HG02973 (cell line): ENCODE measurements around the gene LHX8.
A peak's percentile ranks its signal among the peaks of the same experiment; 100 is the strongest.

Experiments used
- ATAC-seq: cut with Tn5 transposase; IDR thresholded peaks from one replicate; pipeline ENCODE4 v1.9.1; 2021; ENCODE audit warnings: moderate library complexity; ENCODE audit not compliant: unreplicated experiment

The LHX8 gene

DNA sequence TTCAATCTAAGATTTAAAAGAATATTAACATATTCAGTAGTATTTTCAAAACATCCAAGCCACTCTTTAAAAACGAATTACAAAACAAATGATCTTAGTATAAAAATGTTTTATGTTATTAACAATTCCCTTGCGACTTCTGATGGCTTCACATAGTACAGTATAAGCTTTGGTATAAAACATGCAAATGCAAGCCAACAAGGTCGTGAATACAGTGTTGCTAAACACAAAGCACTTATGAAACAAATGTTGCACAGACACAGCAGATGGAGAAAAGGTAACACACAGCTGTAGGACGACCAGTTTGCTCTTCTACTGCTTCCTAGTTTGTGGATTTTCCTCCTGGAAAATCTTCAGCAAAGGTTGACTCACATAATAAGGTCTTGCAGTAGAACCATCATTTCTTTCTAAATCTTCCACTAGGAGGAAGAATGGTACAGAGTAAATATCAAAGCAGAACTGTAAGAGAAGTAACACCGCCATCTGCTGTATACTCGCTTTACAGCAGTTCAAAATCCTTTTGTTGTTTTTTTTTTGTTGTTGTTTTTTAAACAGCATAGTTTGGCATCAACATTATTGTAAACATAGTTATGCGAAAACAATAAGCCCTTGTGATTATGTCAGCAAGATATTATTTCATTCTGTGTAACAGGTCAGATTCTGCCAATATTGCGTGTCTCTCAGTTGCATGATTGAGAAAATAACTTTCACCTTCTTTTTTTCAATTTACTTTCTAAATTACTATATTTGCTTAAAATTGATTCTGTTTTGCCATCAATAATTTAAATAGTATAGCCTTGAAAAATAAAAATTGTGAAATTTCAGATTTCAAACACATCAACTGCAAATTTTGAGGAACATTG is 69.5 kb downstream of the LHX8 start:
- peak; percentile 84 for ATAC-seq

DNA sequence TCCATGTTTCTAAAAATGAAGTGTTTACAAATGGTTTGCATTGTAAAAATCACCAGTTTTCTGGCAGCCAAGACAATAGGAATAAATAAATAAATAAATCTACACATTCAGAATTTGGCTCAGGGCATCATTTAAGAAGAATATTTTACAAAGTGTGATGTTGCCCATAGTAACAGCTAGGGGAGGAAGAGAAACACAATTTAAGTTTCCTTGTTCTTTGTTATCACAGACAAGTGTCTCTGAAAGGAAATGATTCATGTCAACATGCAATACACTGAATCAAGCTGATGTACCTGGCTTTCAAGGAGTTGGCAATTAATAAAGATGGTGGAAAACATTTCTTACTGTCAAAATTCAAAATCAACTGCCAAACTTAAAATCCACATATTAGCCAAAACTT is 74.7 kb downstream of the LHX8 start:
- ATAC-seq, result no peak
